Activated T-cell treated with anti-CD3 and anti-CD28 coated beads, Interleukin-2, amount 50 U/mL, for 4 hours (primary cell): ENCODE measurements around the gene BUB3. TPM values are rescaled to one million over a fixed set of nuclear protein-coding genes. Genes with fewer than 3 reads are reported as not detected.

Experiments
- ATAC-seq, 2 donors: fragments of 200-7000 bp; cut with Tn5 transposase; one replicate each; pipeline ENCODE4 v1.10.0; 2021
- DNase-seq: peaks from one replicate; pipeline ENCODE4 v3.0.0-alpha.2; 2020
- H3K27me3 Mint-ChIP-seq: one replicate; pipeline ENCODE4 v1.8.0; 2021; ENCODE audit warnings: low read depth, mixed read lengths
- H3K36me3 Mint-ChIP-seq: one replicate; pipeline ENCODE4 v1.8.0; 2022; ENCODE audit warnings: mixed read lengths; ENCODE audit not compliant: insufficient read depth
- H3K4me1 Mint-ChIP-seq: one replicate; pipeline ENCODE4 v1.8.0; 2021; ENCODE audit warnings: low read depth, mixed read lengths
- H3K4me3 Mint-ChIP-seq: one replicate; pipeline ENCODE4 v1.8.0; 2021; ENCODE audit warnings: mild to moderate bottlenecking, moderate library complexity, mixed read lengths
- H3K9me3 Mint-ChIP-seq: one replicate; pipeline ENCODE4 v1.8.0; 2021; ENCODE audit warnings: mixed read lengths
- total RNA-seq, 3 donors: library from RNA; stranded (reverse); gene quantifications; one replicate each; pipeline ENCODE4 v1.2.1, GENCODE V29; 2021

BUB3 gene
- total RNA-seq, 3 donors from 2014 or later = 169 to 185 (median 173) TPM

DNA sequence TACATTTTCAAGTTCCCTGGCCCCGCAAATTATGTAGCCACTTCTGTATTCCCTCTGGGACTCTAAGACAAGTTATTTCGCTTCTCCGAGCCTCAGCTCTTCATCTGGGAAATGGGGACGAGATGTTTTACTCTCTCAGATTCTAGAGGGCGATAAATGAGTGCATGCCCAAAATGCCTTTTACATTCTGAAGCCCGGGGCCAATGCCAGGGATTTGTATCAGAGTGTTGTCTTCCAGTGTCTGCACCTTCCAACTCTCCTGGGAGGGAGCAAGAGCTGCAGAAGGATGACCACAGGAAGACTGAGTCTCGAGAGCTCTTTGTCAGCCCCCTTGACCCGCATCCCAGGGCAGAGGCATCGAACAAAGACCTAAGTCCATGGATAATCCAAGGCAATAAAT lies 39.9 kb downstream of the BUB3 start:
- DNase-seq = no peak
- peaks cover 17% of the 10 kb centered on the region for H3K36me3 Mint-ChIP-seq
- no peak for ATAC-seq
- no peaks in the 10 kb centered on the region for H3K4me1 Mint-ChIP-seq
- no peak overlapping the region for H3K4me3 Mint-ChIP-seq
- H3K9me3 Mint-ChIP-seq = no peaks in the 10 kb centered on the region
- H3K27me3 Mint-ChIP-seq = no peaks in the 10 kb centered on the region

DNA sequence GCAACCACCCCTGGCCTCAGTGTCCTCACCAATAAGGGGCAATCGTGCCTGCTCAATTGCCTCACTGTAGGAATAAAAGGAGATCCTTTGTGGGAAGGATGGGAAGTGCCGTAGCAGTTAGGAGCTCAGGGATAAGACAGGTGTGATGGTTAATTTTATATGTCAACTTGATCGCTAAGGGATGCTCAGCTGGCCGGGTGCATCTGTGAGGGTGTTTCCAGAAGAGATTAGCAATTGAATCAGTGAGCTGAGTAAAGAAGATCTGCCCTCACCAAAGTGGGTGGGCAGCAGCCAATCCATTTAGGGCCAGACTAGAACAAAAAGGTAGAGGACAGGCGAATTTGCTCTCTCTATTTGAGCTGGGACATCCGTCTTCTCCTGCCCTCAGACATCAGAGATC lies 46.3 kb downstream of the BUB3 start:
- no peak for ATAC-seq
- Mint-ChIP-seq H3K9me3 (no peaks in the 10 kb centered on the region), H3K36me3 (peaks cover 19% of the 10 kb centered on the region), H3K4me1 (peaks cover 4% of the 10 kb centered on the region), H3K4me3 (no peak overlapping the region), H3K27me3 (no peaks in the 10 kb centered on the region)
- no peak for DNase-seq

DNA sequence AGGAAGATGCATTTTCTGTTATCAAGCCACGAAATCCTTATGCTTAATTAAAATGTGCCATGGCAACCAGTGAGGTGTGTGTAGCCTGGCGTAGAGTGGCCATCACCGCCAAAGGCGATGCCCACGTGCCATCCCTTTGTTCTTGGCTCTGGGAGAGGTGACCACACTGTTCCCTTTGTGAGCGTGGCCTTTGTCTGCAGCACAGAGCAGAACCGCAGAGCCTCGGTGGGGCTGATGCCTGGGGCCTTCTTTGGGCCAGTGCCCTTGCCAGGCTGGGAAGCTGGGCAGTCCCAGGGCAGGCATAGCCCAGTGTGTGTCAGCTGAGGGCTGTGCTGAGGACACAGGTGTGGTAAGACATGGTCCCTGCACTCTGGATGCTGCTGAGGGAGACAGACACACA lies 48.3 kb downstream of the BUB3 start:
- ATAC-seq (no peak), DNase-seq (no peak)
- Mint-ChIP-seq H3K36me3 (peaks cover 21% of the 10 kb centered on the region), H3K4me3 (no peak overlapping the region), H3K4me1 (peaks cover 12% of the 10 kb centered on the region), H3K27me3 (no peaks in the 10 kb centered on the region), H3K9me3 (peaks cover 7% of the 10 kb centered on the region)

GRCh38 chr10:123203393-123204126 lies 49.4 kb downstream of the BUB3 start:
- ATAC-seq (no peak), DNase-seq (no peak)
- Mint-ChIP-seq H3K36me3 (peaks cover 30% of the 10 kb centered on the region), H3K4me1 (peaks cover 12% of the 10 kb centered on the region), H3K4me3 (no peak overlapping the region), H3K27me3 (no peaks in the 10 kb centered on the region), H3K9me3 (peaks cover 15% of the 10 kb centered on the region)

GRCh38 chr10:123204127-123204461 lies 49.9 kb downstream of the BUB3 start:
- Mint-ChIP-seq H3K27me3 (no peaks in the 10 kb centered on the region), H3K36me3 (peaks cover 30% of the 10 kb centered on the region), H3K4me3 (no peak overlapping the region), H3K4me1 (peaks cover 12% of the 10 kb centered on the region), H3K9me3 (peaks cover 15% of the 10 kb centered on the region)
- ATAC-seq = no peak
- DNase-seq = no peak

GRCh38 chr10:123205041-123205440 lies 50.8 kb downstream of the BUB3 start:
- Mint-ChIP-seq H3K4me3 (no peak overlapping the region), H3K9me3 (peaks cover 15% of the 10 kb centered on the region), H3K36me3 (peaks cover 30% of the 10 kb centered on the region), H3K4me1 (peaks cover 12% of the 10 kb centered on the region), H3K27me3 (no peaks in the 10 kb centered on the region)
- ATAC-seq = no peak
- no peak for DNase-seq

- ATAC-seq = no peak
- H3K36me3 Mint-ChIP-seq = peaks cover 30% of the 10 kb centered on the region
- H3K4me1 Mint-ChIP-seq = no peaks in the 10 kb centered on the region
- DNase-seq = no peak
- peaks cover 21% of the 10 kb centered on the region for H3K9me3 Mint-ChIP-seq
- H3K27me3 Mint-ChIP-seq = no peaks in the 10 kb centered on the region
- no peak overlapping the region for H3K4me3 Mint-ChIP-seq
Observed at GRCh38 chr10:123212063-123212462, 57.9 kb downstream of the BUB3 start.

- Mint-ChIP-seq H3K36me3 (peaks cover 30% of the 10 kb centered on the region), H3K4me3 (no peak overlapping the region), H3K9me3 (peaks cover 21% of the 10 kb centered on the region), H3K27me3 (no peaks in the 10 kb centered on the region), H3K4me1 (no peaks in the 10 kb centered on the region)
- no peak for DNase-seq
- no peak for ATAC-seq
Observed at GRCh38 chr10:123212640-123213039, 58.4 kb downstream of the BUB3 start.

- H3K4me3 Mint-ChIP-seq = no peak overlapping the region
- DNase-seq (no peak), ATAC-seq (no peak)
- H3K36me3 Mint-ChIP-seq = peaks cover 24% of the 10 kb centered on the region
- H3K4me1 Mint-ChIP-seq = no peaks in the 10 kb centered on the region
- H3K27me3 Mint-ChIP-seq = no peaks in the 10 kb centered on the region
- peaks cover 15% of the 10 kb centered on the region for H3K9me3 Mint-ChIP-seq
Observed at GRCh38 chr10:123213192-123213591, 59.0 kb downstream of the BUB3 start.

Other genes with a start within 250 kb of the BUB3 start
- gene FAM24A, start 243.8 kb upstream of the BUB3 start, total RNA-seq = not detected
- gene C10orf88, start 200.2 kb upstream of the BUB3 start, total RNA-seq = 1 to 10 TPM; 6.3 to 9.8 (median 9.6) TPM
- 1 to 10 TPM; 5.3 to 6.3 (median 6.1) TPM for gene PSTK, start 174.0 kb upstream of the BUB3 start, total RNA-seq
- 10 to 100 TPM; 18.2 to 29.6 (median 21.0) TPM for gene IKZF5, start 145.6 kb upstream of the BUB3 start, total RNA-seq
- gene ACADSB, start 145.4 kb upstream of the BUB3 start, total RNA-seq = 10 to 100 TPM; 21.8 to 25.9 (median 22.9) TPM
- under 1 TPM in 1 of 3 donors, not detected in 2; 0.16 TPM for gene HMX3, start 18.4 kb upstream of the BUB3 start, total RNA-seq
- under 1 TPM in 1 of 3 donors, not detected in 2; 0.11 TPM for gene HMX2, start 6.3 kb upstream of the BUB3 start, total RNA-seq